Measurements from ENCODE around the gene ADAMTS6.

GRCh38 chr5:65246741-65247140 is 235.0 kb downstream of the ADAMTS6 start:
- TF ChIP-seq CTCF (IDR thresholded peaks at IDR 0.05) (no peak), POLR2AphosphoS5 (IDR thresholded peaks at IDR 0.05) (no peak), POLR2A (IDR thresholded peaks at IDR 0.05) (no peak), EP300 (IDR thresholded peaks at IDR 0.05) (no peak)
